CD8-positive, alpha-beta memory T cell (primary cell): Measurements from ENCODE around the gene MCM10. TPM values are rescaled to one million over a fixed set of nuclear protein-coding genes. Genes with fewer than 3 reads are reported as not detected.

Experiments used
- CTCF ChIA-PET: fragments of 350-600 bp; sonication (Branson Sonifier 250); formaldehyde crosslinking; loops from one replicate; lab custom pipeline; 2021; ENCODE audit warnings: antibody characterized with exemption; lab: Charles Lee
- POLR2A ChIA-PET: fragments of 350-600 bp; sonication (Branson Sonifier 250); formaldehyde crosslinking; loops from one replicate; lab custom pipeline; 2021; ENCODE audit warnings: antibody characterized with exemption; lab: Charles Lee
- DNase-seq, 5 donors: peaks; one replicate each; pipeline versions ENCODE4 v3.0.0 to v3.0.0-alpha.2; 2020 to 2022; ENCODE audit warnings: mixed read lengths in 1 of 5
- H3K27ac ChIP-seq: one replicate; pipeline ENCODE4 v1.7.0; 2013; ENCODE audit warnings: low read depth, mild to moderate bottlenecking, low read length, moderate library complexity
- H3K27me3 ChIP-seq: 2 replicates; pipeline ENCODE4 v1.7.0; 2013; ENCODE audit warnings: low read length, mild to moderate bottlenecking; ENCODE audit not compliant: insufficient read depth, poor library complexity, severe bottlenecking
- H3K36me3 ChIP-seq: 2 replicates; pipeline ENCODE4 v1.7.0; 2013; ENCODE audit warnings: mild to moderate bottlenecking, low read length, moderate library complexity; ENCODE audit not compliant: insufficient read depth
- H3K4me1 ChIP-seq: 2 replicates; pipeline ENCODE4 v1.7.0; 2013; ENCODE audit warnings: mild to moderate bottlenecking, low read length, moderate library complexity; ENCODE audit not compliant: insufficient read depth
- H3K4me3 ChIP-seq: 2 replicates; pipeline ENCODE4 v1.7.0; 2013; ENCODE audit warnings: mild to moderate bottlenecking, low read length
- H3K9me3 ChIP-seq: 2 replicates; pipeline ENCODE4 v1.7.0; 2013; ENCODE audit warnings: mild to moderate bottlenecking, low read length
- H3K27ac Mint-ChIP-seq, 8 donors: one replicate each; pipeline ENCODE4 v1.8.0; 2020 to 2021; ENCODE audit warnings: mixed read lengths in 8 of 8, mild to moderate bottlenecking in 6 of 8, inconsistent platforms in 3 of 8, moderate library complexity in 3 of 8
- H3K27me3 Mint-ChIP-seq, 2 donors: one replicate each; pipeline ENCODE4 v1.8.0; 2020 to 2021; ENCODE audit warnings: mixed read lengths in 2 of 2, mild to moderate bottlenecking in 1 of 2, moderate library complexity in 1 of 2
- H3K36me3 Mint-ChIP-seq, 3 donors: one replicate each; pipeline ENCODE4 v1.8.0; 2020 to 2021; ENCODE audit warnings: mixed read lengths in 3 of 3, inconsistent platforms in 1 of 3, mild to moderate bottlenecking in 1 of 3
- H3K4me1 Mint-ChIP-seq, 3 donors: one replicate each; pipeline ENCODE4 v1.8.0; 2020 to 2021; ENCODE audit warnings: mixed read lengths in 3 of 3, inconsistent platforms in 1 of 3, mild to moderate bottlenecking in 1 of 3
- H3K4me3 Mint-ChIP-seq, 7 donors: one replicate each; pipeline ENCODE4 v1.8.0; 2020 to 2021; ENCODE audit warnings: mixed read lengths in 7 of 7, mild to moderate bottlenecking in 6 of 7, moderate library complexity in 4 of 7, inconsistent platforms in 2 of 7
- H3K9me3 Mint-ChIP-seq, 5 donors: one replicate each; pipeline ENCODE4 v1.8.0; 2020 to 2022; ENCODE audit warnings: mixed read lengths in 5 of 5, mild to moderate bottlenecking in 3 of 5, moderate library complexity in 2 of 5, inconsistent platforms in 1 of 5
- polyA plus RNA-seq: library from polyadenylated mRNA; unstranded; fragments of 300-500 nt; fragmentation: Illumina TruSeq; gene quantifications from one replicate; pipeline ENCODE4 v1.2.3, GENCODE V29; 2021
- total RNA-seq, 2 experiments: library from RNA; stranded (reverse); gene quantifications; one replicate each; pipeline ENCODE4 v1.2.3, GENCODE V29; 2021

Gene MCM10
- total and polyA plus RNA-seq, 3 experiments from 2014 or later: 71.3 to 73.1 TPM; not detected in 1

GRCh38 chr10:13168781-13169180 is 7.4 kb downstream of the MCM10 start:
- H3K36me3 ChIP-seq: no peaks in the 10 kb centered on the region

DNA sequence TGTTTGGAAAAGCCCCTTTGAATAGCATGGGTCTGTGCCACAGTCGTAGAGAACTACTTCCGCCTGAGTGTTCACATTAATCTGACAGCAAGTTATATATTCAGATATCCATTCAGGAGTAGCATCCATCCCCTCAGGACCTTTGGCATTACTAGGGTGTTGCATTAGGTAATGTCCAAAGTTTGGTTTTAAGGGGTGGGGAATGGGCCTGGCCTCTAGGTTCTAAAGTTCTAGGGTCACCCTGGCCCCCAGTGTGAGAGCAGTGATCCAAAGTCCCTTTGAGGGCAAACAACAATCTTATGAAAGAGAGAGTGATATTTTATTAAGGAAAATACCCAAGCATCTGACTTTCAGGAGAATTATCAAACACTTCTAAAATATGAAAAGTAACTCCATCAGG is 12.3 kb downstream of the MCM10 start:
- no peak for DNase-seq
- no peaks in the 10 kb centered on the region for H3K4me1 ChIP-seq
- no peaks in the 10 kb centered on the region for H3K27me3 ChIP-seq
- no peaks in the 10 kb centered on the region for H3K9me3 Mint-ChIP-seq
- H3K4me3 ChIP-seq: no peak overlapping the region
- CTCF ChIA-PET: no interaction called here
- no peaks in the 10 kb centered on the region for H3K4me1 Mint-ChIP-seq
- no peaks in the 10 kb centered on the region for H3K9me3 ChIP-seq
- no peaks in the 10 kb centered on the region for H3K36me3 ChIP-seq
- H3K27ac Mint-ChIP-seq: peak overlapping the region in 1 of 8 donors; percentile 17
- H3K27me3 Mint-ChIP-seq: no peaks in the 10 kb centered on the region
- POLR2A ChIA-PET: no interaction called here
- no peak overlapping the region for H3K27ac ChIP-seq
- no peak overlapping the region for H3K4me3 Mint-ChIP-seq
- no peaks in the 10 kb centered on the region for H3K36me3 Mint-ChIP-seq

More at GRCh38 chr10:13168781-13169180, 7.4 kb downstream of the MCM10 start:
- no peaks in the 10 kb centered on the region for H3K36me3 Mint-ChIP-seq
- no peaks in the 10 kb centered on the region for H3K4me1 ChIP-seq
- no peak overlapping the region for H3K27ac ChIP-seq
- no peaks in the 10 kb centered on the region for H3K4me1 Mint-ChIP-seq
- H3K27ac Mint-ChIP-seq: no peak overlapping the region
- H3K27me3 Mint-ChIP-seq: peaks cover 0 to 1% of the 10 kb centered on the region in 2 donors
- ChIA-PET POLR2A (no interaction called here), CTCF (no interaction called here)
- no peak for DNase-seq
- no peaks in the 10 kb centered on the region for H3K27me3 ChIP-seq
- no peaks in the 10 kb centered on the region for H3K9me3 ChIP-seq
- no peak overlapping the region for H3K4me3 Mint-ChIP-seq
- no peak overlapping the region for H3K4me3 ChIP-seq
- no peaks in the 10 kb centered on the region for H3K9me3 Mint-ChIP-seq

- CTCF ChIA-PET: no interaction called here
- no peaks in the 10 kb centered on the region for H3K9me3 ChIP-seq
- H3K4me3 ChIP-seq: no peak overlapping the region
- H3K4me1 ChIP-seq: no peaks in the 10 kb centered on the region
- no peak overlapping the region for H3K27ac ChIP-seq
- H3K27me3 Mint-ChIP-seq: no peaks in the 10 kb centered on the region
- peaks cover 0 to 5% (median 4%) of the 10 kb centered on the region in 3 donors for H3K4me1 Mint-ChIP-seq
- no peaks in the 10 kb centered on the region for H3K36me3 ChIP-seq
- no peaks in the 10 kb centered on the region for H3K36me3 Mint-ChIP-seq
- no peak overlapping the region for H3K27ac Mint-ChIP-seq
- no peaks in the 10 kb centered on the region for H3K9me3 Mint-ChIP-seq
- POLR2A ChIA-PET: no interaction called here
- no peaks in the 10 kb centered on the region for H3K27me3 ChIP-seq
- no peak overlapping the region for H3K4me3 Mint-ChIP-seq
- no peak for DNase-seq
Observed at GRCh38 chr10:13180788-13181187, 19.4 kb downstream of the MCM10 start.

GRCh38 chr10:13182424-13182823 is 21.1 kb downstream of the MCM10 start:
- no peaks in the 10 kb centered on the region for H3K27me3 ChIP-seq
- H3K9me3 Mint-ChIP-seq: peaks cover 0 to 2% (median 0%) of the 10 kb centered on the region in 5 donors
- H3K27me3 Mint-ChIP-seq: no peaks in the 10 kb centered on the region
- peaks cover 0 to 5% (median 4%) of the 10 kb centered on the region in 3 donors for H3K4me1 Mint-ChIP-seq
- CTCF ChIA-PET: no interaction called here
- H3K27ac ChIP-seq: no peak overlapping the region
- H3K36me3 ChIP-seq: no peaks in the 10 kb centered on the region
- no peak for DNase-seq
- no peaks in the 10 kb centered on the region for H3K9me3 ChIP-seq
- POLR2A ChIA-PET: no interaction called here
- no peak overlapping the region for H3K4me3 Mint-ChIP-seq
- H3K4me3 ChIP-seq: no peak overlapping the region
- no peaks in the 10 kb centered on the region for H3K36me3 Mint-ChIP-seq
- H3K4me1 ChIP-seq: no peaks in the 10 kb centered on the region
- no peak overlapping the region for H3K27ac Mint-ChIP-seq

DNA sequence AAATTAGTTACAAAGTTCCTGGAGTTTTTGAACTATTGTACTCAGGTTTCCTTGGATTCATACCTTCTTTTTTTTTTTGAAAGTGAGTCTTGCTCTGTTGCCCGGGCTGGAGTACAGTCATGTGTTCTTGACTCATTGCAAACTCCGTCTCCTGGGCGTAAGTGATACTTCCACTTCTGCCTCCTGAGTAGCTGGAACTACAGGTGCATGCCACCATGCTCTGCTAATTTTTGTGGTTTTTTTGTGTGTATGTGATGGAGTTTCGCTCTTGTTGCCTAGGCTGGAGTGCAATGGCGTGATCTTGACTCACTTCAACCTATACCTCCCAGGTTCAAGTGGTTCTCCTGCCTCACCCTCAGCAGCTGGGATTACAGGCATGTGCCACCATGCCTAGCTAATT is 22.3 kb downstream of the MCM10 start:
- Mint-ChIP-seq H3K4me1 (peaks cover 0 to 5% (median 4%) of the 10 kb centered on the region in 3 donors), H3K27me3 (no peaks in the 10 kb centered on the region), H3K36me3 (no peaks in the 10 kb centered on the region), H3K27ac (no peak overlapping the region), H3K9me3 (peaks cover 0 to 2% (median 0%) of the 10 kb centered on the region in 5 donors), H3K4me3 (no peak overlapping the region)
- Histone ChIP-seq H3K9me3 (no peaks in the 10 kb centered on the region), H3K27me3 (no peaks in the 10 kb centered on the region), H3K4me1 (no peaks in the 10 kb centered on the region), H3K4me3 (no peak overlapping the region), H3K36me3 (no peaks in the 10 kb centered on the region), H3K27ac (no peak overlapping the region)
- POLR2A ChIA-PET: no interaction called here
- DNase-seq: no peak
- CTCF ChIA-PET: no interaction called here

DNA sequence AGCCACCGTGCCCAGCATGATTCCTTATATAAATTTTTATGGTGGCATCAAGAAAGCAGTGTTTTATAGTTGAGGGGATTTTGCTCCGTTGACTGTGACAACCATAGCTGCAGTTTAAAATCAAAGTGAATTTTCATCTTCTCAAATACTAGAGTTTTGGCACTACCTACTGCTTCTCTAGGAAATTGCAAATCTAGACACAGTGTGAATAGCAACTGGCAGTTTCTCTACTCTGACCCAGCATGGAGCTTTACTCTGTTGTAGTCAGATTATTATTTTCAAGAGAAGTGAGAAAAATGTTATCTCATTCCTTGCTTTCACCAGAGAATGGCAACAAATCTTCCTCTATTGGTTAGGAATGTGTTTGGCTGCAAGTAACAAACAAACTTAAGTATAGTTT is 22.9 kb downstream of the MCM10 start:
- no peaks in the 10 kb centered on the region for H3K36me3 ChIP-seq
- no peak overlapping the region for H3K4me3 ChIP-seq
- no peak overlapping the region for H3K4me3 Mint-ChIP-seq
- no peak overlapping the region for H3K27ac ChIP-seq
- no peaks in the 10 kb centered on the region for H3K36me3 Mint-ChIP-seq
- no peaks in the 10 kb centered on the region for H3K27me3 Mint-ChIP-seq
- peaks cover 0 to 2% (median 0%) of the 10 kb centered on the region in 5 donors for H3K9me3 Mint-ChIP-seq
- DNase-seq: no peak
- H3K4me1 ChIP-seq: no peaks in the 10 kb centered on the region
- H3K4me1 Mint-ChIP-seq: peaks cover 0 to 5% (median 4%) of the 10 kb centered on the region in 3 donors
- POLR2A ChIA-PET: no interaction called here
- no peaks in the 10 kb centered on the region for H3K9me3 ChIP-seq
- H3K27ac Mint-ChIP-seq: no peak overlapping the region
- CTCF ChIA-PET: no interaction called here
- H3K27me3 ChIP-seq: no peaks in the 10 kb centered on the region

GRCh38 chr10:13184730-13185514 is 23.6 kb downstream of the MCM10 start:
- Mint-ChIP-seq H3K9me3 (peaks cover 0 to 2% (median 0%) of the 10 kb centered on the region in 5 donors), H3K36me3 (no peaks in the 10 kb centered on the region), H3K4me3 (no peak overlapping the region), H3K27ac (no peak overlapping the region), H3K4me1 (peaks cover 0 to 5% (median 4%) of the 10 kb centered on the region in 3 donors), H3K27me3 (no peaks in the 10 kb centered on the region)
- Histone ChIP-seq H3K27me3 (no peaks in the 10 kb centered on the region), H3K9me3 (no peaks in the 10 kb centered on the region), H3K27ac (no peak overlapping the region), H3K4me3 (no peak overlapping the region), H3K36me3 (no peaks in the 10 kb centered on the region), H3K4me1 (no peaks in the 10 kb centered on the region)
- ChIA-PET POLR2A (no interaction called here), CTCF (no interaction called here)
- DNase-seq: no peak

GRCh38 chr10:13187135-13187534 is 25.8 kb downstream of the MCM10 start:
- POLR2A ChIA-PET: no interaction called here
- H3K27me3 ChIP-seq: no peaks in the 10 kb centered on the region
- no peaks in the 10 kb centered on the region for H3K4me1 Mint-ChIP-seq

More at GRCh38 chr10:13187135-13187534, 25.8 kb downstream of the MCM10 start:
- Mint-ChIP-seq H3K27ac (peak overlapping the region in 1 of 8 donors; percentile 1), H3K9me3 (peaks cover 0 to 2% (median 0%) of the 10 kb centered on the region in 5 donors), H3K27me3 (no peaks in the 10 kb centered on the region), H3K36me3 (no peaks in the 10 kb centered on the region), H3K4me3 (no peak overlapping the region)
- no peaks in the 10 kb centered on the region for H3K9me3 ChIP-seq
- H3K36me3 ChIP-seq: no peaks in the 10 kb centered on the region
- H3K4me1 ChIP-seq: no peaks in the 10 kb centered on the region
- H3K27ac ChIP-seq: no peak overlapping the region
- CTCF ChIA-PET: interaction anchor here (1.4 kb wide), 1 partner anchor 115 kb away, joined by 4 read pairs; no protein-coding TSS in a partner anchor
- H3K4me3 ChIP-seq: no peak overlapping the region
- no peak for DNase-seq
